GM12864 (cell line): ENCODE measurements around the gene PKN1.
A peak's percentile ranks its signal among the peaks of the same experiment; 100 is the strongest.

Experiments
- DNase-seq: peaks from one replicate; pipeline ENCODE4 v3.0.0-alpha.2; 2011; ENCODE audit warnings: low read depth
- H3K4me3 ChIP-seq: 2 replicates; pipeline ENCODE4 v1.5.1; 2011; ENCODE audit warnings: mild to moderate bottlenecking, low read depth, low read length, control low read depth
- TF ChIP-seq, protein P1 (sequence below): IDR thresholded peaks from 2 replicates; pipeline ENCODE4 v1.5.1; 2011; ENCODE audit warnings: low read depth, mild to moderate bottlenecking, moderate library complexity, low read length, control low read depth, inconsistent platforms; ENCODE audit errors: missing control alignments

Gene PKN1

DNA sequence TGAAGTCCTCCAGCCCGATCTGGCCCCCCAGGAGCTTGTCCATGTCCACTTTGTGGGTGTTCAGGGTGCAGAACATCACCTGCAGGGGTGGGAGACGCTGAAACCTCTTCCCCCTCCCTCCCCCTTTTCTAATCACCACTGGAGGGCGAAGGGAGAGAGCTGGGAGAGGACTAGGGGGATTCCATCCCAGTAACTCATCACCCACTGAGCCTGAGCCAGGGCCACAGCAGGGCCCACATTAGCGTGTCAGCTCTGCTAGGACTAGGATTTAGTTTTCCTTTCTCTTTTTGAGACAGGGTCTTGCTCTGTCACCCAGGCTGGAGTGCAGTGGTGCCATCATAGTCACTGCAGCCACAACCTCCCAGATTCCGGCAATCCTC is 47.6 kb downstream of the PKN1 start:
- TF ChIP-seq, protein P1, sequence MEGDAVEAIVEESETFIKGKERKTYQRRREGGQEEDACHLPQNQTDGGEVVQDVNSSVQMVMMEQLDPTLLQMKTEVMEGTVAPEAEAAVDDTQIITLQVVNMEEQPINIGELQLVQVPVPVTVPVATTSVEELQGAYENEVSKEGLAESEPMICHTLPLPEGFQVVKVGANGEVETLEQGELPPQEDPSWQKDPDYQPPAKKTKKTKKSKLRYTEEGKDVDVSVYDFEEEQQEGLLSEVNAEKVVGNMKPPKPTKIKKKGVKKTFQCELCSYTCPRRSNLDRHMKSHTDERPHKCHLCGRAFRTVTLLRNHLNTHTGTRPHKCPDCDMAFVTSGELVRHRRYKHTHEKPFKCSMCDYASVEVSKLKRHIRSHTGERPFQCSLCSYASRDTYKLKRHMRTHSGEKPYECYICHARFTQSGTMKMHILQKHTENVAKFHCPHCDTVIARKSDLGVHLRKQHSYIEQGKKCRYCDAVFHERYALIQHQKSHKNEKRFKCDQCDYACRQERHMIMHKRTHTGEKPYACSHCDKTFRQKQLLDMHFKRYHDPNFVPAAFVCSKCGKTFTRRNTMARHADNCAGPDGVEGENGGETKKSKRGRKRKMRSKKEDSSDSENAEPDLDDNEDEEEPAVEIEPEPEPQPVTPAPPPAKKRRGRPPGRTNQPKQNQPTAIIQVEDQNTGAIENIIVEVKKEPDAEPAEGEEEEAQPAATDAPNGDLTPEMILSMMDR, result no peak
- no peak overlapping the region for H3K4me3 ChIP-seq
- DNase-seq, result no peak

- no peak overlapping the region for H3K4me3 ChIP-seq
- no peak for DNase-seq
- TF ChIP-seq, protein P1, result no peak
Observed at GRCh38 chr19:14482172-14482941, 49.3 kb downstream of the PKN1 start.

DNA sequence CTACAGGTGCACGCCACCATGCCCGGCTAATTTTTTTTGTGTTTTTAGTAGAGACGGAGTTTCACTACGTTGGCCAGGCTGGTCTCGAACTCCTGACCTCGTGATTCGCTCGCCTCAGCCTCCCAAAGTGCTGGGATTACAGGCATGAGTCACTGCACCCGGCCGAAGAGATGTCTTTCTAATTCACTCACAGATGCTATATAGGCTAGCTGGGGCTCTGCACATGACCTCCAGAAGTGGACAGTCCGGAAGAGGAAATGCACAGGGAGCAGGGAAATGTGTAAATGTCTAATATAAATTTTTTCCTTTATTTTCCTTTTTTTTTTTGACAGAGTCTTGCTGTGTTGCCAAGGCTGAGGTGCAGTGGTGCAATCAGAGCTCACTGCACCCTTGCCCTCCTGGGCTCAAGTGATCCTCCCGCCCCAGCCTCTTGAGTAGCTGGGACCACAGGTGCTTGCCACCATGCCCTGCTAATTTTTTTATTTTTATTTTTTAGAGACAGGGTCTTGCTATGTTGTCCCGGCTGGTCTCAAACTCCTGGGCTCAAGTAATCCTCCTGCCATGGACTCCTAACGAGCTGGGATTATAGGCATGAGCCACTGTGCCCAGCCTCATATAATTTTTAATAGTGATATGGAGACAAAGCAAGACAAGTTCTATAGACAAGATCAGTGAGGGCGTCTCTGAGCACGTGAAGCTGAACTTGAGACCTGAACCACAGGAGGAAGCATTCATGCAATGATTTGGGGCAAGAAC is 54.4 kb downstream of the PKN1 start:
- no peak for DNase-seq
- TF ChIP-seq, protein P1, result no peak
- no peak overlapping the region for H3K4me3 ChIP-seq

GRCh38 chr19:14492756-14493337 is 59.7 kb downstream of the PKN1 start:
- TF ChIP-seq, protein P1, result no peak
- no peak overlapping the region for H3K4me3 ChIP-seq
- no peak for DNase-seq

DNA sequence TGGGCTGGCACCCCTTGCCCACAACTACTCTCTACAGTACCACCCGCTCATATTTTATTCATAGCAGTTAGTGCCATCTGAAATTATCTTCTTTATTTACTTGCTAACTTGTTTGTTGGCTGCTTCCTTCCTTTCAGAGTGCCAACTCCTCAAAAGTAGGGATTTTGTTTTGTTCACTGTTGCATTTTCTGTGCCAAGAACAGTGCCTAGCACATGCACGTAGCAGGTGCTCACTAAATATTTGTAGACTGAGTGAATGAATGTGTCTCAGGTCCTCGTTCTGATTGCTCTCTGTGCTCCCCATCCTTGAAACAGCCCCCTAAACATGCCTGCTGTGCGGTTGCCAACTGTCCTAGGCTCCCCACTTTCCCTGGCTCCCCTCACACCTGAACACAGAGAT is 61.3 kb downstream of the PKN1 start:
- TF ChIP-seq, protein P1, result no peak
- H3K4me3 ChIP-seq, result no peak overlapping the region
- no peak for DNase-seq

DNA sequence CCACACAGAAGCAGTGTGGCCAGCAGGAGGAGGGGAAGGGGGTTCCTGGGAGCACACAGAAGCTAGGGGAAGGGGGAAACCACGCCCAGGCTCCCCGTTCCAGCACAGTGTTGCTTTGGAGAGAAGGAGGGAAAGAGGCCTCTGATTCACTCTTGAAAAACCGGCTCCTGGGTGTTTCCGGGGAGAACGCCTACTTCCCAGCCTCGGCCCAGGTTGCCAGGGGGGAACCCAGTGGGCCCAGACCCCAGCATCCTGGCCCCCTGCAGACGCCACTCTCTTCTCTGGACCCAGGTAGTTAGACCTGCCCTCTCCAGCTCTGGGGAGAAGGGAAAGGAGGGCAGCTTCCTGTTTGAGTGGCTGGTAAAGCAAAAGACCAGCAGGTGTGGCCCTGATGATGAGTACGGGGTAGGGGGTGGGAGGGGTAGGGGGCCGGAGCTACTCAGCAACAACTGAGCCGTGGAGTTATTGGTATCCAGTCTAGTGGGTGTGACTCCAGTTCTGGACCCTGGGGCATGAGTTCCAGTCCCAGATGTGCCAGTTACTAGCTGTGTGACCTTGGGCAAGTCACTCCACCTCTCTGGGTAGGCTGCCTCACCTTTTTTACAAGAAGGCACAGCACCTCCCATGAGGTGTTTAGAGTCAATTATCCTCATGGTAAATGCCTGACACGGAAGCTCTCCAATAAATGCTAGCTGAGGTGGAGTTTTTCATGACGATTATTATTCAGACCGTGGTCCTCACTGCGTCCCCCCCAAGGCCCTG is 62.0 kb downstream of the PKN1 start:
- TF ChIP-seq, protein P1, result no peak
- DNase-seq, result no peak

More for the DNA sequence above, 62.0 kb downstream of the PKN1 start:
- peak overlapping the region; percentile 70 for H3K4me3 ChIP-seq
